Endodermal cell (in vitro differentiated cells): Measurements from ENCODE around the gene KLHDC9. TPM values are rescaled to one million over a fixed set of nuclear protein-coding genes. Genes with fewer than 3 reads are reported as not detected.

Source experiments
- DNase-seq: peaks from one replicate; pipeline ENCODE4 v3.0.0-alpha.2; 2017
- H3K27ac ChIP-seq: 2 replicates; pipeline ENCODE4 v1.5.1; 2013; ENCODE audit warnings: mild to moderate bottlenecking, low read depth, low read length, moderate library complexity
- H3K27me3 ChIP-seq: 2 replicates; pipeline ENCODE4 v1.6.1; 2013; ENCODE audit warnings: mild to moderate bottlenecking, low read length, moderate library complexity; ENCODE audit not compliant: insufficient read depth, control insufficient read depth, poor library complexity, severe bottlenecking
- H3K36me3 ChIP-seq: 2 replicates; pipeline ENCODE4 v1.7.0; 2013; ENCODE audit warnings: mild to moderate bottlenecking, low read length, moderate library complexity; ENCODE audit not compliant: control insufficient read depth, insufficient read depth
- H3K4me1 ChIP-seq: one replicate; pipeline ENCODE4 v1.7.0; 2013; ENCODE audit warnings: low read length; ENCODE audit not compliant: control insufficient read depth, insufficient read depth
- H3K4me3 ChIP-seq: 2 replicates; pipeline ENCODE4 v1.5.1; 2013; ENCODE audit warnings: mild to moderate bottlenecking, low read length, moderate library complexity
- H3K9ac ChIP-seq: 2 replicates; pipeline ENCODE4 v1.6.1; 2013; ENCODE audit warnings: mild to moderate bottlenecking, low read length, moderate library complexity; ENCODE audit not compliant: poor library complexity, severe bottlenecking; ENCODE audit errors: extremely low read depth
- H3K9me3 ChIP-seq: 2 replicates; pipeline ENCODE4 v1.6.1; 2013; ENCODE audit warnings: mild to moderate bottlenecking, low read length, moderate library complexity; ENCODE audit not compliant: control insufficient read depth
- H3K27ac Mint-ChIP-seq: 2 replicates; pipeline ENCODE4 v1.8.0; 2020; ENCODE audit warnings: mixed read lengths
- H3K27me3 Mint-ChIP-seq: 2 replicates; pipeline ENCODE4 v1.8.0; 2021; ENCODE audit warnings: mild to moderate bottlenecking, mixed read lengths; ENCODE audit not compliant: insufficient read depth
- H3K36me3 Mint-ChIP-seq: 2 replicates; pipeline ENCODE4 v1.8.0; 2020; ENCODE audit warnings: low read depth, mixed read lengths
- H3K4me1 Mint-ChIP-seq: 2 replicates; pipeline ENCODE4 v1.8.0; 2020; ENCODE audit warnings: mixed read lengths
- H3K4me3 Mint-ChIP-seq: 2 replicates; pipeline ENCODE4 v1.8.0; 2020; ENCODE audit warnings: mild to moderate bottlenecking, moderate library complexity, mixed read lengths
- H3K9me3 Mint-ChIP-seq: 2 replicates; pipeline ENCODE4 v1.8.0; 2020; ENCODE audit warnings: mild to moderate bottlenecking, mixed read lengths
- WGBS, 2 experiments: methylation state at CpG; one replicate each; pipeline versions ENCODE4 v1.1.5 to v1.1.7; 2013; ENCODE audit warnings: missing lambda C conversion rate in 2 of 2, mixed read lengths in 1 of 2; ENCODE audit not compliant: insufficient coverage in 1 of 2, insufficient read length in 1 of 2; 5-methylcytosine and 5-hydroxymethylcytosine counted together
- total RNA-seq, 2 donors: library from RNA; stranded (reverse); fragmentation: NEBNext Ultra II Directional in 1 of 2; extraction: Animal tissue kit (Norgen Biotek cat#: 25700) in 1 of 2; gene quantifications; 2 replicates in 1 of 2; 3 replicates in 1 of 2; pipeline ENCODE4 v1.2.1, GENCODE V29; 2021
- TF ChIP-seq, protein P1 (sequence below): fragments of 200-600 bp; sonication (generic); conservative IDR thresholded peaks from 2 replicates; pipeline ENCODE4 v1.5.0; 2021; ENCODE audit warnings: antibody characterized with exemption, mild to moderate bottlenecking

The KLHDC9 gene
- total RNA-seq, 2 donors from 2014 or later, result 14.6 to 25.4 TPM

DNA sequence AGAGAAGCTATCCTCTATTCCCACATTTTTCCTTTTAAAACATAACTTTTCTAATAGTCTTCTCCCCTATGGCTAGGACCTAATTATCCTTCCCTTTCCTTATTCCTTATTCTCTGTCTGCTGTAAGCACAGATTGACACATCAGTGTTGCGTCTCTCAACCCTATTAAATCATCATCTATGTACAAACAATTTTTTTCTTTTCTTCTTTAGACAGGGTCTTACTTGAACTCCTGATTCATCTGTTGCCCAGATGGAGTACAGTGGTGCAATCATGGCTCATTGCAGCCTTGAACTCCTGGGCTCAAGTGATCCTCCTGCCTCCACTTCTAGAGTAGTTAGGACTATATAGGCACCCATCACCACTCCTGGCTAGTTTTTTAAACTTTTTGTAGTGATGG is 8.3 kb downstream of the KLHDC9 start:
- Mint-ChIP-seq H3K36me3 (peaks cover 18% of the 10 kb centered on the region), H3K27me3 (no peaks in the 10 kb centered on the region), H3K27ac (no peak overlapping the region), H3K9me3 (no peaks in the 10 kb centered on the region), H3K4me3 (no peak overlapping the region), H3K4me1 (no peaks in the 10 kb centered on the region)
- H3K9ac ChIP-seq, result no peak overlapping the region
- no peak overlapping the region for H3K27ac ChIP-seq
- H3K4me1 ChIP-seq, result no peaks in the 10 kb centered on the region
- peaks cover 16% of the 10 kb centered on the region for H3K36me3 ChIP-seq
- TF ChIP-seq, protein P1, sequence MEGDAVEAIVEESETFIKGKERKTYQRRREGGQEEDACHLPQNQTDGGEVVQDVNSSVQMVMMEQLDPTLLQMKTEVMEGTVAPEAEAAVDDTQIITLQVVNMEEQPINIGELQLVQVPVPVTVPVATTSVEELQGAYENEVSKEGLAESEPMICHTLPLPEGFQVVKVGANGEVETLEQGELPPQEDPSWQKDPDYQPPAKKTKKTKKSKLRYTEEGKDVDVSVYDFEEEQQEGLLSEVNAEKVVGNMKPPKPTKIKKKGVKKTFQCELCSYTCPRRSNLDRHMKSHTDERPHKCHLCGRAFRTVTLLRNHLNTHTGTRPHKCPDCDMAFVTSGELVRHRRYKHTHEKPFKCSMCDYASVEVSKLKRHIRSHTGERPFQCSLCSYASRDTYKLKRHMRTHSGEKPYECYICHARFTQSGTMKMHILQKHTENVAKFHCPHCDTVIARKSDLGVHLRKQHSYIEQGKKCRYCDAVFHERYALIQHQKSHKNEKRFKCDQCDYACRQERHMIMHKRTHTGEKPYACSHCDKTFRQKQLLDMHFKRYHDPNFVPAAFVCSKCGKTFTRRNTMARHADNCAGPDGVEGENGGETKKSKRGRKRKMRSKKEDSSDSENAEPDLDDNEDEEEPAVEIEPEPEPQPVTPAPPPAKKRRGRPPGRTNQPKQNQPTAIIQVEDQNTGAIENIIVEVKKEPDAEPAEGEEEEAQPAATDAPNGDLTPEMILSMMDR, result no peak
- 80 to 96% methylated on average over 1 of the region's 1 CpG for WGBS, 2 experiments
- no peak overlapping the region for H3K4me3 ChIP-seq
- DNase-seq, result no peak
- H3K9me3 ChIP-seq, result no peaks in the 10 kb centered on the region
- H3K27me3 ChIP-seq, result no peaks in the 10 kb centered on the region

DNA sequence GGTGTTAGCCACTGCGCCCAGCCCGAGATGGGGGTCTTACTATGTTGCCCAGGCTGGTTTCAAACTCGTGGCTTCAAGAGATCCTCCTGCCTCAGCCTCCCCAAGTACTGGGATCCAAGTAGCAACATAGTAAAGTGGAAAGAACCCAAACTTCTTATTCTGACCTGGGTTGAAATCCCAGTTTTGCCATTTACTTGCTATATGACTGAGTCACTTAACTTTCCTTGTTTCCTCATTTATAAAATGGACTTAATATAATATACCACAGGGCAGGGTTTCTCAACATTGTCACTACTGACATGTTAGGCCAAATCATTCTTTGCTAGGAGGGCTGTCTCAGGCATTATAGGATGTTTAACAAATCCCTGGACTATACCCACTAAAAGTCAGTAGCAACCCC is 13.0 kb downstream of the KLHDC9 start:
- 99% methylated on average over 3 of the region's 3 CpGs; no CpG with 5 or more reads in 1 of the 2 experiments for WGBS, 2 experiments
- Mint-ChIP-seq H3K9me3 (no peaks in the 10 kb centered on the region), H3K4me3 (no peak overlapping the region), H3K4me1 (peaks cover 5% of the 10 kb centered on the region), H3K27ac (no peak overlapping the region), H3K27me3 (no peaks in the 10 kb centered on the region), H3K36me3 (peaks cover 10% of the 10 kb centered on the region)
- Histone ChIP-seq H3K27me3 (no peaks in the 10 kb centered on the region), H3K27ac (no peak overlapping the region), H3K36me3 (peaks cover 13% of the 10 kb centered on the region), H3K4me1 (no peaks in the 10 kb centered on the region), H3K9ac (no peak overlapping the region), H3K4me3 (no peak overlapping the region), H3K9me3 (no peaks in the 10 kb centered on the region)
- DNase-seq, result no peak
- TF ChIP-seq, protein P1, result no peak

DNA sequence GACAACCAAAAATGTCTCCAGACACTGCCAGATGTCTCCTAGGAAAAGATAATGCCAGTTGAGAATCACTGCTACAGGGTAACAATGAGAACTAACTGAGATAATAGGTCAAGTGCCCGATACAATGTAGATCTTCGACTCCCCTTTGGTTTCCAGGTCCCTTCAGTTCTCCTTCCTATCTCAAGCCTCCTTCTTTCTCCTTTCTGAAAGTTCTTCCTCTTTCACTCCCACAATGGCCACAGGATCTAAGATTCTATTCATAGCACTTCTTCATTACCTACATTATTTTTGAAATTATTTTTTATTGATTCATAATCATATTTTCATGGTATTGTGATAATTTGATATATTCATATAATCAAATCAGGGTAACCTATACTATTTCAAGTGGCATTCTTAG is 13.4 kb downstream of the KLHDC9 start:
- no peaks in the 10 kb centered on the region for H3K27me3 ChIP-seq
- Mint-ChIP-seq H3K27me3 (no peaks in the 10 kb centered on the region), H3K4me1 (peaks cover 5% of the 10 kb centered on the region), H3K36me3 (peaks cover 10% of the 10 kb centered on the region), H3K27ac (no peak overlapping the region), H3K9me3 (no peaks in the 10 kb centered on the region), H3K4me3 (no peak overlapping the region)
- H3K4me3 ChIP-seq, result no peak overlapping the region
- H3K9me3 ChIP-seq, result no peaks in the 10 kb centered on the region
- H3K27ac ChIP-seq, result no peak overlapping the region
- WGBS, 2 experiments, result 96 to 100% methylated on average over 2 of the region's 2 CpGs
- H3K9ac ChIP-seq, result no peak overlapping the region
- peaks cover 13% of the 10 kb centered on the region for H3K36me3 ChIP-seq
- TF ChIP-seq, protein P1, result no peak
- DNase-seq, result no peak
- H3K4me1 ChIP-seq, result no peaks in the 10 kb centered on the region
